HG03432 (cell line): ENCODE results near the gene LIPH.
A peak's percentile ranks its signal among the peaks of the same experiment; 100 is the strongest.
"Not testable (repeated sequence)": the region's sequence is repeated elsewhere in the genome, so short reads cannot be mapped to it uniquely, and the experiment has no call there.

Experiments used
- ATAC-seq: cut with Tn5 transposase; IDR thresholded peaks from one replicate; pipeline ENCODE4 v1.9.1; 2021; ENCODE audit warnings: mild to moderate bottlenecking, moderate library complexity; ENCODE audit not compliant: unreplicated experiment

LIPH gene

GRCh38 chr3:185552358-185552877 lies at the start of gene LIPH:
Gene LIPH (minus strand): TSS chr3:185552588. CDS start chr3:185552471, 117 bp downstream.
- ATAC-seq = peak; percentile 81

- ATAC-seq = no peak
Measured at GRCh38 chr3:185595526-185595925, 43.1 kb upstream of the LIPH start.

- no peak for ATAC-seq
Measured at GRCh38 chr3:185594073-185594472, 41.7 kb upstream of the LIPH start.

GRCh38 chr3:185586686-185587039 lies 34.3 kb upstream of the LIPH start:
- ATAC-seq = no peak

GRCh38 chr3:185585859-185586685 lies 33.7 kb upstream of the LIPH start, which contains the start of gene SENP2:
Gene SENP2 (plus strand): TSS chr3:185586295. CDS start chr3:185586414, 119 bp downstream.
- peak; percentile 96 for ATAC-seq

- no peak for ATAC-seq
Measured at GRCh38 chr3:185585518-185585858, 33.1 kb upstream of the LIPH start.

GRCh38 chr3:185584686-185585085 lies 32.3 kb upstream of the LIPH start:
- ATAC-seq = no peak

- ATAC-seq = no peak
Measured at GRCh38 chr3:185583925-185584324, 31.5 kb upstream of the LIPH start.

GRCh38 chr3:185582871-185583270 lies 30.5 kb upstream of the LIPH start:
- ATAC-seq = no peak

GRCh38 chr3:185582236-185582635 lies 29.8 kb upstream of the LIPH start:
- no peak for ATAC-seq

GRCh38 chr3:185575108-185575869 lies 22.9 kb upstream of the LIPH start:
- ATAC-seq = peak; percentile 81

GRCh38 chr3:185572183-185572582 lies 19.8 kb upstream of the LIPH start:
- no peak for ATAC-seq

GRCh38 chr3:185561958-185562357 lies 9.6 kb upstream of the LIPH start:
- no peak for ATAC-seq

GRCh38 chr3:185561374-185561943 lies 9.1 kb upstream of the LIPH start:
- no peak for ATAC-seq

- no peak for ATAC-seq
Measured at GRCh38 chr3:185560676-185561075, 8.3 kb upstream of the LIPH start.

GRCh38 chr3:185559706-185560090 lies 7.3 kb upstream of the LIPH start:
- no peak for ATAC-seq

- ATAC-seq = no peak
Measured at GRCh38 chr3:185558395-185558794, 6.0 kb upstream of the LIPH start.

GRCh38 chr3:185556640-185557039 lies 4.3 kb upstream of the LIPH start:
- ATAC-seq = not testable (repeated sequence)

GRCh38 chr3:185555860-185556347 lies 3.5 kb upstream of the LIPH start:
- ATAC-seq = no peak

- no peak for ATAC-seq
Measured at GRCh38 chr3:185555101-185555501, 2.7 kb upstream of the LIPH start.

GRCh38 chr3:185549651-185550111 lies 2.7 kb downstream of the LIPH start:
- ATAC-seq = no peak
